ENCODE data around the gene MUC3A.
A peak's percentile ranks its signal among the peaks of the same experiment; 100 is the strongest.
"Not testable (repeated sequence)": the region's sequence is repeated elsewhere in the genome, so short reads cannot be mapped to it uniquely, and the experiment has no call there.

MUC3A gene

GRCh38 chr7:100949227-100949932, at the start of gene MUC3A:
Gene MUC3A, plus strand, starts transcription at chr7:100949534. Its CDS starts 91 bp downstream, at chr7:100949625.
- no peak for DNase-seq

- DNase-seq, result no peak
These were observed 48.4 kb upstream of the MUC3A start for GRCh38 chr7:100900978-100901377.

GRCh38 chr7:100901921-100902332, 47.4 kb upstream of the MUC3A start:
- DNase-seq, result no peak

GRCh38 chr7:100902638-100903037, 46.7 kb upstream of the MUC3A start:
- no peak for DNase-seq

GRCh38 chr7:100908512-100908911, 40.8 kb upstream of the MUC3A start:
- no peak for DNase-seq

- DNase-seq, result peak; percentile 24
These were observed 38.9 kb upstream of the MUC3A start for GRCh38 chr7:100910443-100910842.

GRCh38 chr7:100911484-100911883, 37.9 kb upstream of the MUC3A start:
- no peak for DNase-seq

GRCh38 chr7:100914208-100914878, 35.0 kb upstream of the MUC3A start:
- no peak for DNase-seq

- DNase-seq, result no peak
These were observed 34.4 kb upstream of the MUC3A start for GRCh38 chr7:100914879-100915447.

GRCh38 chr7:100919335-100919734, 30.0 kb upstream of the MUC3A start:
- not testable (repeated sequence) for DNase-seq

- DNase-seq, result not testable (repeated sequence)
These were observed 29.4 kb upstream of the MUC3A start for GRCh38 chr7:100919779-100920437.

GRCh38 chr7:100921039-100921438, 28.3 kb upstream of the MUC3A start:
- DNase-seq, result no peak

GRCh38 chr7:100923616-100924015, 25.7 kb upstream of the MUC3A start:
- DNase-seq, result not testable (repeated sequence)

GRCh38 chr7:100929808-100930174, 19.5 kb upstream of the MUC3A start:
- no peak for DNase-seq

GRCh38 chr7:100933734-100934133, 15.6 kb upstream of the MUC3A start:
- DNase-seq, result no peak

- not testable (repeated sequence) for DNase-seq
These were observed 14.0 kb upstream of the MUC3A start for GRCh38 chr7:100935381-100935780.

- DNase-seq, result not testable (repeated sequence)
These were observed 13.2 kb upstream of the MUC3A start for GRCh38 chr7:100936167-100936566.

GRCh38 chr7:100942045-100942774, 7.1 kb upstream of the MUC3A start:
- DNase-seq, result no peak

GRCh38 chr7:100943693-100944092, 5.6 kb upstream of the MUC3A start:
- no peak for DNase-seq

- DNase-seq, result no peak
These were observed 5.2 kb upstream of the MUC3A start for GRCh38 chr7:100944138-100944537.

GRCh38 chr7:100946111-100946510, 3.2 kb upstream of the MUC3A start:
- no peak for DNase-seq

- no peak for DNase-seq
These were observed 2.5 kb upstream of the MUC3A start for GRCh38 chr7:100946766-100947365.

GRCh38 chr7:100947792-100948191, 1.5 kb upstream of the MUC3A start:
- DNase-seq, result no peak
